GM21381 (cell line): ENCODE measurements around the gene FGF3.
"Not testable (repeated sequence)": the region's sequence is repeated elsewhere in the genome, so short reads cannot be mapped to it uniquely, and the experiment has no call there.

Source experiments
- ATAC-seq: cut with Tn5 transposase; IDR thresholded peaks from one replicate; pipeline ENCODE4 v1.9.1; 2021; ENCODE audit warnings: mild to moderate bottlenecking, moderate library complexity; ENCODE audit not compliant: unreplicated experiment

The FGF3 gene

DNA sequence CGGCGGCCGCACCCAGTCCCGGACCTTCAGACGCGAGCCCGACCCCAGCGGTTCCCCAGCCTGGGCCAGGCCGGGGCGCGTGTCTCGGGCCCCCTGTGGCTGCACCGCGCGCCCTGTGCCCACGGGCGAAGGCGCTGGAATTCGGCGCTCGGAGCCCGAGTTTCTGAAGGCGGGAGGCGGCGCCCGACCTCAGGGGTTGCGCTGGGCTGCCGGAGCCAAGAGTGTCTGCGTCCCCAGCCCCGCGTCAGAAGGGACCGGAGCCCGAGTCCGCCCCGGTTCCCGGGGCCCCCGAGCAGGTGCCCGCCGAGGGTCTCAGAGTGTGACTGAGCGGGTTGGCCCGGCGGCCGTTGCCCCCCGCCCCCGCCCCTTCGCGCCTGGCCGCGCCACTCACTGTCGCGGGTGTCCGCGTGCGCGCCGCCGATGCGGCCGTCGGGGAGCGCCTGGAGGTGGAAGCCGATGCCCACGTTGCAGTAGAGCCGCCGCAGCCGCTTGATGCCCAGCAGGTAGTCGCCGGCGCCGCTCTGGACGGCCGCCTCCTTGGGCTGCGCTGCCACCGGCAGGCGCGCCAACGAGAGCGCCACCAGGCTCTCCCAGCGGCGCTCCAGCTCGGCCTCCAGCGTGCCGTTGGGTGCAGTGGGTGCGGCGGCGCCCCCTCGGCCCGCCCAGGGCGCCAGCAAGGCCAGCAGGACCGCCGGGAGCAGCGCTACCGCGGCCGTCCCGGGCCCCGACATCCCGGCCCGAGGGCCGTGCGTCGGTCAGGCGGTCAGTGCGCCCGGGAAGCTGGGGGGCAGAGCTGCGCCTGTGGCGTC lies 44.7 kb downstream of the FGF3 start:
- ATAC-seq = no peak

DNA sequence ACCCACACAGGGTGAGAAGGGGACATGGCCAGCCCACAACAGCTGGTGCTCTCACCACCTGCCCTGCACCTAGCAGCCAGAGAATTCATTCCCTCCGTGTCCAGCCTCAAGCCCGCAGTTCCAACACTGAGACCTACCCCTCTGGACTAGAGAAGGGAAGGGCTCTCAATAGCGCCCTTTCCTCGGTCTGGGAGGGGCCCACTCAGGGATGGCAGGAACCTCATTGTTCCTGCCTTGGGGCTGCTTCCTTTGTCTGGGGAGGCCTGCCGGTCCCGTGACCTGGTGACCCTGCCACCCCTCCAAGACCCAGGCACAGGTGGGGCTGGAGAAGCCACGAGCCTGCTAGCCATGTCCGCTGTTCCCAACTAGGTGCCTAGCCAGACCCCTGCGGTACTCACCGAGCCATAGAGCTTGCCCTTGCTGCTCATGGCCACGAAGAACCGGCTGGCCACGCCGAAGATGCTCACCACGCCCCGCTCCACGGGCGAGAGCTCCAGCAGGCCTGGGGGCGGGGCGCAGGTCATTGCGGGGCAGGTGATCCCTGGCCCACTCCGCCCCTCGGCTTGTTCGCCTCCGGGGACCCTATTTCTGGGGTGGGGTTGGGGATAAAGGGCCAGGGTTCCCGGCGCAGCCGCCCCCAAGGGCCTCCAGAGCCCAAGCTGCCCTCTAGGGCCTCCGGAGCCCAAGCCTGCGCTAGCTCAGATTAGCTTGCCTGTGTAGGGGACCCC lies 45.4 kb downstream of the FGF3 start:
- no peak for ATAC-seq

DNA sequence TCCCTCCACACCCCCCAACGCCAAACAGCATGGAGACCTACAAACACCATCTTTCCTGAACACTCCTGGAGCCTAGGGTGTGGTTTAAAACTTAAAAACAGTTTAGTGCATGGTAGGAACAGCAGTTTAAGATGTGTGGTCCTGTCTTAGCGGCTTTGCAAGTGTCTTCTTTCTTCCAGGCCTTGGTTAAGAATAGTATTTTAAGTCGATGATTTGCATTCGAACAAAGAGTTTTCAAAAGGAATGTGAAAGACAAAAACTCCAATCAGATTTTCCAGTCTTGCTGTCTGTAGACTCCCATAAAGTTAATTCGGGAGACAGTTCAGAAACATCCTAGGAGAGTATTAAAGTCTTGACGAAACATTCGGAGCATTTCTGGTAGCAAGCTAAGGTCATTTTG lies 47.8 kb downstream of the FGF3 start:
- no peak for ATAC-seq

DNA sequence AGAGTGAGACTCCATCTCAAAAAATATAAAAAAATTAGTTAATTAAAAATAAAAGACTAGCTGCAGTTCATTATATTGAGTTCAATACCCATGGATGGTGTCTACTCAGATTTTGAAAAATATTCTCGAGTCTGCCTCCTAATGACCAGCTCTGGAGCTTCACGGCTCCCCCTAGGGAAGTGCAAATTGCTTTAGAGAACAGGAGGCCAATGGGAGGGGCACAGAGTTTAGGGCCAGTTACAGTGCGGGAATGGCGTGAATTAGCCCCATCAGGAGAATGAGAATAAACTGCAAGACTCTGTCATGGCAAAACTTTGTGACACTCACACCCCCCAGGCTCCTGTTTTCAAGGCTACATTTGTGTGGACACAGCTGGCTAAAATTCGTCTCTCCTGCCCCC lies 48.7 kb downstream of the FGF3 start:
- ATAC-seq = no peak

DNA sequence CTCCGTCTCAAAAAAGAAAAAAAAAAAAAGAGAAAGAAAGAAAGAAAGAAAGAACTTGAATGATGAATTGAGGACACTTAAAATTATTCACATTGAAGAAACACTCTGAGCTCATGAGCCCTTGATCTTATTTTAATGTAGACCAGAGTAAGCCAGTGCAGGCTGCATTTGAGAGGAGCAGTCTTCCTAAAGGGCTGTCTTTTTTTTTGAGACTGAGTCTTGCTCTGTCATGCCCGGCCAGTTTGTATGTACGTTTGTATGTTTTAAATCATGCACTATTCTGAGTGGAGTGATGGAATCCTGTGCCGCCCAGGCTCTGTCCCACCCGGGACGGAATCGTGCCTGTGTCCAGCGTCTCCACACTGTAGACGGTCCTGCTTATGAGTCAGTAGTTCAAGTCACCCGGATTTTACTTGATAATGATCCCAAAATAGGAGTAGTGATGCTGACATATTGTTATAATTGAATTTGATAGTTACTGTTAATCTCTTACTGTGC lies 53.7 kb downstream of the FGF3 start:
- ATAC-seq = no peak

DNA sequence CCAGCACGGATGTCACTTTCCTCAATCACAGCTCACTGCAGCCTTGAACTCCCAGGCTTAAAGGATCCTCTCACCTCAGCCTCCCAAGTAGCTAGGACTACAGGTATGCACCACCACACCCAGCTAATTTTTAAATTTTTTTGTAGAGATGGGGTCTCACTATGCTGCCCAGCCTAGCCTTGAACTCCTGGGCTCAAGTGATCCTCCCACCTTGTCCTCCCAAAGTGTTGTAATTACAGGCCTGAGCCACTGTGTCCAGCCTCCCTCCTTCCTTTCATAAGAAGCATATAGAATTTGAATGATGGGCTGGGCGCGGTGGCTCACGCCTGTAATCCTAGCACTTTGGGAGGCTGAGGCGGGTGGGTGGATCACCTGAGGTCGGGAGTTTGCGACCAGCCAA lies 54.3 kb downstream of the FGF3 start:
- ATAC-seq = not testable (repeated sequence)

DNA sequence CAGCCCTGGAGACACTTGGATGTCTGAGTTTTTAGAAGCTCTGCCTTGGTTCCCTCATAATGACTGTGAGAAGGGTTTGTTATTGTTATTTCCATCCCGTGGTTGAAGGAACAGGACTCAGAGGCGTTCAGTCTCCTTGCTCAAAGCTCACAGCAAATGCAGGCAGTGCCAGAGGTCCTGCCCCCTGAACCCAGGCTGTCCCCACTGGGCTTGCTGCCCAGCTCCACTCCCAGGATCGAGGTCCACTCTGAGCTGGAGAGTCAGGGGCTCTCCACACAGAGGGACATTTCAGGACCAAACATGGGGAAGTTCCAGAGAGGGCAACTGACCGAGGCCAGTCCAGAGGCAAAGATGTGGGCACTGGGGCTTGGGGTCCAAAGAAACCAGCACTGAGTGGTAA lies 58.9 kb downstream of the FGF3 start:
- no peak for ATAC-seq
